Ramos (cell line): ENCODE results near the gene ACTR10.

Experiments used
- in situ Hi-C: fragments of 300-500 bp; cut with MboI; formaldehyde crosslinking; loops from one replicate; pipeline ENCODE4 v1.14.3; 2022; ENCODE audit warnings: low sequenced_read_pairs; ENCODE audit not compliant: unreplicated experiment

The ACTR10 gene

DNA sequence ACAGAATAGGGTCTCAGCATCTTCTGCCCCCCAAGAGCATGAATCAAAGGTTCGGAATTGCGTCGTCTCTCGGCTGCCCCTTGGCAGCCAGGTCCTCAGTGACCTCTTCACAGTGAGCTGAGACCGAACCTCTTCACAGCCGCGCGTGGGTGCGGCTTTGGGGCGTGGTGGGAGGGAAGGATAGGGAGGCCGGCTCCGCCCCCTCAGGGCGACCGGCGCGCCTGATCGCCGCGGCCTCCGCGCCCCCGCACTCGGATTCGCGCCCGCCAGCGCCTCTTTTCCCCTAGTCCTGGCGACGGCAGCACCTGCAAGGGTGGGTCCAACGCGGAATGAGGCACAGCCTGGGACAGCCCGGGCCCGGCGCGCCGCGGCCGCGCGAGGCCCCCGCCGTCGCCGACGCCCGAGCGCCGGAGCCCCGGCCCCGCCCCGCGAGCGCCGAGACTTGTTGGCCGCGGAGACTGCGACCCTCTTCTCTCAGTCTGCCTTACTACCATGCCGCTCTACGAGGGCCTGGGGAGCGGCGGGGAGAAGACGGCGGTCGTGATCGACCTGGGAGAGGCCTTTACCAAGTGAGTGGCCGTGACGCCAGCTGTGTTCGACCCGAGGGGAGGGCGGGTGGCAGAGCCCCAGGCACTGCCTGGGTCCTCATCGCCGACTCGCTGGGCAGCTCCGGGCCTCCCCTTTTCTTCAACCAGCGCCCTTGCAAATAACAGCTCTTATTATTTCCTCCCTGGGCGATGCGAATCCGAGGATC is at the start of gene ACTR10:
ACTR10 (plus strand) TSS at position 424 of the 754 bp plus-strand sequence; CDS start at position 493, 69 bp downstream.
- in situ Hi-C loops: no loop called here

DNA sequence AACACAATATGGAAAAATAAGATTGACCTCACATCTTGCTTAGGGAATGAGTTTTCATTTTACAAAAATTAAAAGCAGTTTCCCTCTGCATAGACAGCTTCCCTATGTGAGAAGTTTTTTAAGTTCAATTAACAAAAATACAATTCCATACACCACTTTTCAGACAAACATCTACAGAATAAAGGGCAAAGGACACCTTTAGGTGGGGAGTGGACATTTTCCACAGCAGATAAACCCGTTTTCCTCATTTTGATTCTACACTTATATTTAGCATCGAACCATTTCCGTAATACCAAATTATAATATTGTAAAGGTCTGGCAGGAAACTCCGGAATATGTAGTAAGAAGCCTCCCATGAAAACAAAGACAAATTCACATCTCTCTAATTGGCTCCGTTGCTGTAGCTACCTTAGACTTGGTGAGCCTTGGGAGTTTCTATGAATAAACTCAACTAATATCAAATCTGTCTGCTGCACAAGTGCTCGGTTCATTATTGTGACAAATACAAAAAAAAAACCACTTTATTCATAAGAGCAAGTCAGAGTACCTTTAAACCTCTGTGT is 49.6 kb upstream of the ACTR10 start:
- in situ Hi-C loops: no loop called here

DNA sequence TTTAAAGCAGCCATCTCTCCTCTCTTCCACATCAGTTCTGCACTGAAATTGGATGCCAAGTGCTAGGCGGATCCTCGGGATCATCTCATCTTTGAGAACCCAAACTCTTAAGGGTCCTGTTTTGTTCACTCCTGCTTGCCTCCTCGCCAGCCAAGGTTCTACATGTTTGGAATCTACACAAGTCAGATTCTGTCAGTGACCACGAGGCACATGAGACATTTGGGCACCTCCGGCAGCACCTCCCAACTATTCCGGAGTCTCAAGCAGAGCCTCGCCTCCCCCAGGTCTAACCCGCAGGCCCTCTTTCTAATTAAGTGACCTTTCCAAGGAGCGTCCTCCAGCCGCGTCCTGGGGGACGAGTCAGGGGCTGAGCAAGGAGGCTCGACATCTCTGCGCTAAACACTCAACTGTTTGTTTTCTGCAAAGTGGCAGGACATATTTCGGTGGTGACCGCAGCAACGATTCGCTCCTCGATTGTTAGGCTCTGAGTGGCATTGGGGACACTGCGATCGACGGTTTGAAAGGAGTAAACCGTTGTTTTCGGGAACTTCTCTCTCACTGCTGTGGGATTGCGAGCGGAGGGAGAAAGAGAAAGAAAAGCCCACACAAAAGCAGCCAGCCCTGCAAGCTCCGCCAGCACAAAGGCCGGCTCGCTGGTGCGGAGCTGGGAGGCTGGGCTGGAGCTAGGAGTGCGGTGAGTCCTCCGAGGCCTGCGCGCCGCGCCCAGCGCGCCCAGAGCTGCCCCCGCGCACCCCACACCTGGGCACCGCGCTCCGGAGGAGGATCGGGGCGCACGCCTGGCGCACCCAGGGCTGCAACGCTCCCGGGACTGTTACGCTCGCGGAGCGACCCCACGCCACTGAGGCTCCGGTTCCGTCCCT is 48.6 kb upstream of the ACTR10 start:
- in situ Hi-C loops: no loop called here

DNA sequence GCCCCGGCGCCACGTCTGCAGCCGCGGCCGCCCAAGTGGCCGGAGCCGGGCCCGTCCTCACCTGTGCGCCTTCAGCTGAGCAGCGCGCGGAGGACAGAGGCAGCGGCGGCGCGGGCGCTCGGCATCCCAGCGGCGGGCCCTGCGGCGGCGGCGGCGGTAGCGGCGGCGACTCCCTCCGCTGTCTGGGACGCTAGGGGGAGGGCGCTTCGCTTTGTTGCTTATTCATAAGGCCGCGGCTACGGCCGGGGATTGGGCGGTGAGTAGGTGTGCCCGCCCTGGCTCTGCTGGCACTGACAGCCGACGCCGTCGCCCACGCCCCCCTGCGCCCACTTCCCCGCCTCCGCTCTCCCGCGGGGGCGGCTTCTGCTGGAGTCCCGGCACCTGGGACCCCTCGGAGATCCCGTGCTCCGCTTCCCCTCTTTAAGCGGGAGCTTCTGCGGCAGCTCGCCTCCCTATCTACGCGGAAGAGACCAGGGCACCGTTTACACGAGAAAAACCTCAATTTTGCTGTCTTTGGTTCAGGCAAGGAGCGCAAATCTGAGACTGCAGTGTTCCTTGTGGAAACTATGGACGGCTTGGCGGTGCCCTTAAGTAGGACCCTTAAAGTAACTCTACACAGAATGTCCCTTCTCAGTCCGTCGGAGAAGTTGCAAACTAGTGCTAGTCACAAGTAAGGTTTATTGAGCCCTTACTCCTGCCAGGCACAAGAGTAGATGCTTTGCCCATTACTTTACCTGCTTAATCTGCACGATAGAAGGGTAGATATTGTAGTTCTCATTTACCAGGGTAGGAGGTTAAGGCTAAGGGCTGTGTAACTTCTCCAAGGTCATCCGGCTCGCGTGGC is 47.7 kb upstream of the ACTR10 start, which contains the start of gene ARMH4:
ARMH4 (minus strand) TSS at position 200 of the 844 bp plus-strand sequence. CDS start 12,855 bp downstream, outside the sequence.
- in situ Hi-C loops: no loop called here

DNA sequence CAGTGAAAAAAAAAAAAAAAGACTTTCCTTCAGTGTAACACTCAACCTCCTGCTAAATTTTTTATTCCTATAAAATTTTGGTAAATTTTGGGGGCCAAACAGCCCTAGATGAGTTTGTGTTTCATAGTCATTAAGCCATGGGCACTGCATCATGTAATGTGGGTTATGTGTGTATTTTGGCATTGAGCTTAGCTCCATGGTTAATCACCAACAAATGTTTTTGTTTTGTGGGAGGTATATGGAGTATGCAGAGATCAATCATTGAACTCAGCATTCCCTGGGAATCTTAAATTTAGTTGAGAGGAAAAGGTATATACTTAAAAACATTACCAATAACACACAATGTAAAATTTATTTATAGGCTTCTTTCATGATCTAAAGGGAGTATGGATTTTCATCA is 39.4 kb upstream of the ACTR10 start:
- in situ Hi-C loops: no loop called here

DNA sequence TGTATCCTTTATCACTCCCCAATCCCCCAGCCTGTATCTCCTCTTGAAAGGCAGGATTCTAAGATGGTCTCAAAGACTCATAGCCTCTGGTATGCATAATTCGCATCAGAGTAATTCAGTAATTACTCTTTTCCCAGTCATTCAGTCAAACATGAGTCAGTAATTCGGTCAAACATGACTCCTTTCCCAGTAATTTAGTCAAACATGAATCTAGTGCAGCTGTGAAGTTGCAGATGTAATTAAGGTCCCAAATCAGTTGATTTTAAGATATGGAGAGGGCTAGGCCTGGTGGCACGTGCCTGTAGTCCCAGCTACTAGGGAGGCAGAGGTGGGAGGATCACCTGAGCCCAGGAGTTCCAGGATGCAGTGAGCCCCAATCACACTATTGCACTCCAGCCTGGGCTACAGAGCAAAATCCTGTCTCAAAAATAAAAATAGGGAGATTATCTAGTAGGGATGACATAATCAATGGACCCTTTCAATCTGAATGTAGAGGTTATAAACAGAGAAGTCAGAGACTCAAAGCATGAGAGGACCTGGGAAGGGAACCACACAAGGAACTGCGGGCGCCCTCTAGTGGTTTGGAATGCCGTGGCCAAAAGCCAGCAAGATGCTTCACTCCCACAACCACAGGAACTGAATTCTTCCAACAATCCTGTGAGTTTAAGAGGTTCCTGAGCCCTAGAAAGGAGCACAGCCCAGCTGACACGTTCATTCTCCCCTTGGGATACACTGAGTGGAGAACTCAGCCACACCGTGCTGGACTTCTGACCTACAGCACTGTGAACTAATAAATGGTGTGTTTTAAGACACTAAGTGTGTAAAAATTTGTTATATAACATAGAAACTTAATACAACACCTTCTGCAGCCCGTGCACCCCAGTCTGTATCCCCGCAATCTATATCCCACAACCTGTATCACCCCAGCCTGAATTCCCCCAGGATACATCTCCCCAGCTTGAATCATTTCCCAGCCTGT is 33.7 kb upstream of the ACTR10 start:
- in situ Hi-C loops: no loop called here

DNA sequence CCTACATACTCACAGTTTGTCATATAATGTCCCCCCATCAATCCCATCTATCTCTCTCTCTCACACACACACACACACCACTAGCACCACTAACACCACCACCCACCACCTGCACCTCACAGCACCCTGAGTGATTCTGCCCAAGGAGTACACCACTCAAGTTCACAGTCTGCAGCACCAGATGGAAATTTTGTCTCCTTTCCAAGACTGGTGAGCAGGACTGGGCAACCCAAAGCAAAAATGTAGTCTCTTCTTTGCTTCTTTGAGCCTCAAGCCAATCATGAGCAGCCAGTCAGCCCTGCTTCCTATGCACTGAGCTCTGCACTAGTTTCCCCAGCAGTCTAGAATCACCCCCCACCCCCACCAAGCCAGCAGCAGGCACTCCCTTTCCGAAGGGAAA is 32.9 kb upstream of the ACTR10 start:
- in situ Hi-C loops: no loop called here

DNA sequence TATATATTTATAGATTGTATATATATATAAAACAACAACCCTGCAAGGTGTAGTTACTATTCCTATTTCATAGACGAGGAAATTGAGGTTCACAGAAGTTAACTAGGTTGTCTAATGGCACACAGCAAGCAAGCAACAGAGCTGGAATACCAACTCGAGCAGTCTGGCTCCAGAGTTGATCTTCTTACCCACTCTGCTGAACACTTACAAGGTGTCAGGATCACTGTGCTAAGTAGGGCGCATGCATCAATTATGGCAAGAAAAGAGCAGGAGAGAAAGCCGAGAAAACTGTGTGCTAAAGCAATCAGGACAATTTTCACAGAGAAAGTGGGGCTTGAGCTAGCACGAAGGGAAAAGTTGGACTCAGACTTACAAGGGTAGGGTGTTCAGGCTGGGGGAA is 32.1 kb upstream of the ACTR10 start:
- in situ Hi-C loops: no loop called here

DNA sequence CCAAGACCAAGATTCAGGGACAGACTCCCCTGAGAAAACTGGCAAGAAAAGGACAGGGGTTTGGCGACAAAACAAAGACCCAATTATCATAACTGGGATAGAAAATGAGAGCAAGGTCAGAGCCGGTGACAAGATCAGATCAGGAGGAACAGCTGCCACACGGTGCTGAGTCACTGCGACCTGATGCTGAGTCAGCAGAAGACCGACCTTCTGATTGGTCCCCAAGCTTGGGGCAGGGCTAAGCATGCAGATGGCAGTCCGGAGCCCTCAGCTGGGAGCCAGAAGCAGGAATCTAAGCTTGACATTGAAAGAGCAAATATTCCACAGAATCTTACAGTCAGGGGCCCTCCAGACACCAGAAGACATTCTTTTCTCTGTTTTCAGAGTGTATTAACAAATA is 28.9 kb upstream of the ACTR10 start:
- in situ Hi-C loops: no loop called here

DNA sequence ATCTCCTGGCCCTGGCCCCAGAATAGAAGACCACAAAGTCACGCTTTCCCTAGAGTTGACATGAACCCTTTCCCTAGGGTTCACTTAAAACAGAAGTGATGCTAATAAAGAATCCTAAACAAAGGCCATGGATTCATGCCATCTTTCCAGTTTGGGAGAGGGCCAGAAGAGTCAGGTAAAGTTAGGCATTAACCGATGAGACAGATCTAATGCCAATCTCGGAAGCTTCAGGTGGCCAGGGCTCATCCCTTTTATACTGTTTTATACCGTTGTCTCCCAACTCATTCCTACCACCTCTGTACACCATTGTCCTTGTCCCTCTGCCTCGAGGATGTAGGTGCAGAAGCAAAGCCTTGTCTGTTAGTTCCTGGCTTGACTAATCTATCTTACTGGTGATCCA is 22.8 kb upstream of the ACTR10 start:
- in situ Hi-C loops: no loop called here

DNA sequence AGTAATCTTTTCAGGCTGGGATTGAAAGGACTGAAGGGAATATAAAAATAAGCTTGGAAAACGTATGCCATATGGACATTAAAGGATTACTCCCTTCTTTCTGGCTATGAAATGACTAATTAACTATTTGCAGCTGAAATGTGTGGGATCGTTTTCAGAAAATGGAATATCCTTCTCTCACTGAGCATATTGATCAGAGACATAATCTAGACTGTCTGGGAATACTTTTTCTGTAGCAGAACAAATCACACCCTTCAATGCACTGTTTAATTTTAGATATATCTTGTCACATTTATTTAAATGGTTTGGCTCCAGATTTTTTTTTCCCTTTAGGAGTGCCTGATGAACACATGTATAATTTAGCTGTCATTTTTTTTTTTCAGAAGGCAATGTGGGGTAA is 10.8 kb upstream of the ACTR10 start:
- in situ Hi-C loops: no loop called here

DNA sequence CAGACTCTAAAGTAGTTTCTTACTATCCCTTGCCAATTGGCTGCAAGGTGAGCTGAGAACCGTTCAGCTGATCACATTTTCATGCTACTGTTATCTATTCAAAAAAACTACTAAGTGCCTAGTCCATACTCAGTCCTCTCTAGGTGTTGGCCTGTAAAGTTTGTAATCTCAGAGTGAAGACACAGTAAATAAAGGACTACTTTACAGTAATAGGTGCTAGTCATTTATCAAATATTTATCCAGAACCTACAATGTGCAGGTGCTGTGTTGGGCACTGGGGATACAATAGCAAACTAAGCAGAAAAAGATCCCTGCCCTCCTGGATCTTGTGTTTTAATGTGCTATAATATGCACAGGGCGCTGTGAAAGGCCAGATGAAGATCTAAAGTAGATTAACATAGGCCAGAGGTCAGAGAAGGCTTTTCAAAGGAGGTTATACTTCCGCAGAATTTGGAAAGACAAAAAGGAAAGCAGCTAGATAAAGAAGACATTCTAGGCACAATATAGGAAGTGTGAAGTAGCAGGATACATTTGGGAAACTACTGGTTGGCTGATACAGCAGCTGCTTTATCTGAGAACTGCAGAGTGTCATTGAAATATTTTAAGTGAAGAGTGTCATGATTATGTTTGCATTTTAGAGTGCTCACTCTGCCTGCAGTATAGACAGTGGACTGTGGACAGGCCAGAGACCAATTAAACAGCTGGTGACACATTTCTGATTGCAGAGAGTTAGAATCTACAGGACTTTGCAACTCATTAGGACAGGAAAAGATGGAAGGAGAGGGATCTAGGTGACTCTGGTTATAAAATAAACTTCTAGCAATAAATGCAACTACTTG is 8.0 kb upstream of the ACTR10 start:
- in situ Hi-C loops: no loop called here

DNA sequence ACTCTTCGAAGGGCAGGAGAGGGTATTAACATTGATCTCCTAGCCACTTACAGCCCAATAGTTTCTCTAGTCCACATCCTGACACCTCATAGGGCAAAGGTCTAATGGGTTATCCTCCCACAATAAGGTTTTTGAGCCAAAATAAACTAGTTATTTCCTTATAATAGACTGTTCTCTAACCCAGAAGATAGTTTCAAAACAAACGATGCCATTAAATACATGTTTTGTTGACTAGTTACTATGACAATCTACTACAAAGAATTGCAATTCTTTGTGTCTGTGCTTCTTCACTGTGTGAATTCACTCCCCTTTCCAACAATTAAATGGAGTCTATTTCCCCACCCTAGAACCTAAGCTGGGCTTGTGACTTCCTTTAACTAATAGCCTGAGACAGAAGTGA is 6.4 kb upstream of the ACTR10 start:
- in situ Hi-C loops: no loop called here

DNA sequence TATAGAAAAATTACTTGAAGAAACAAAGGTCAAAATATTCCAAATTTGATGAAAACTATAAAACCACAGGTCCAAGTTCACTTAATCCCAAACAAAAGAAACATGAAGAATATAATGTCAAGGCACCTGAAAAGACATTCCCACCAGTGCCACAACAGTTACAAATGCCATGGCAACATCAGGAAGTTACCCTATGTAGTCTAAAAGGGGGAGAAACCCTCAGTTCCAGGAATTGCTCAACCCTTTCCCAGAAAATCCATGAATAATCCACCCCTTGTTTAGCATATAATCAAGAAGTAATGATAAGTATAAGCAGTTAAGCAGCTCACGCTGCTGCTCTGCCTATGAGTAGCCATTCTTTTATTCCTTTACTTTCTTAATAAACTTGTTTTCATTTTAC is 3.8 kb upstream of the ACTR10 start:
- in situ Hi-C loops: no loop called here

DNA sequence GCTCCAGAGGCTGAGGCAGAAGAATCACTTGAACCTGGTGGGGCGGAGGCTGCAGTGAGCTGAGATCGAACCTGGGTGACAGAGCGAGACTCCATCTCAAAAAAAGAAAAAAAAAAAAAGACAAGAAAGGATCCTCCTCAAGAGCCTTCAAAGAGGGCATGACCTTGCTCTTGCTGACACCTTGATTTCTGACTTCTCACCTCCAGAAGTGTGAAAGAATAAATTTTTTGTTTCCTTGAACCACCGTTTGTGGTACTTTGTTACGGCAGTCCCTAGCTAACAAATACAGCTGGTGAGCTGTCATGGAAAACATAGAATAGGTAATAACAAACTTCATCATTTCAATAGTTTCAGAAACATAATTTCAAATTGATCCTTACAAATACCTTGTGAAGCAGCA is 1.9 kb upstream of the ACTR10 start:
- in situ Hi-C loops: no loop called here

DNA sequence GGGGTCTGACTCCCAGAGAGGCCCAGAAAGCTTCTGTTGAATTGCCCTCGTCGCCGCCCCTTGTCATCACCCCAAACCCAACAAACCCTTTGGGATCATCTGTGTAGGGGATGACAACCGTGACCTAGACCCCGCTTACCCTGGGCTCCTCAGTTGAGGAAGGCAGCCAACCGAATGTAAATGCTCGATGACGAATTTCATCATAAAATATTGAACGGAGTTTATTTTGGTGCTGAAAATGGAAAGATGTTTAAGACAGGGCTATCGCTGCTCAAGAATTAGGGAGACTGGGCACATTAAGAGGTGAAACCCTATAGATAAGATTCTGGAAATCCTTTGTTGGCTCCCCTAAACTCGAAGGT is 512 bp downstream of the ACTR10 start:
- in situ Hi-C loops: no loop called here

DNA sequence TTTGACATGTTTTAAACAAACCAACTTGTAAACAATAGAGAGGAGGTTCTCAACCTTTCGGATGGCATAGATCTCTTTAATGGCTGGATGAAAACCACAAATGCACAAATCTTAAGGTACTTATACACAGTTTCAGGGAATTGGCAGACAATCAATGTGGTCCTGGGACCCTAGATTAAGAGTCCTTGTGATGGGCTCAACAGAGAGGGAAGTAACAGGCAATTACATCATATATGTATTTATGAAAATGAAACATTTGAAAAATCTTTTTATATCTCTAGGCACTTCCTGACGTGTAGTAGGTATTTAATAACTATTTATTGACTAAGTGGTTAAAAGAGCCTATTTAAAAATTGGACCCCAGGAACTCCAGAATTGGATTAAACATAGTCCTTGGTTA is 897 bp downstream of the ACTR10 start:
- in situ Hi-C loops: no loop called here

DNA sequence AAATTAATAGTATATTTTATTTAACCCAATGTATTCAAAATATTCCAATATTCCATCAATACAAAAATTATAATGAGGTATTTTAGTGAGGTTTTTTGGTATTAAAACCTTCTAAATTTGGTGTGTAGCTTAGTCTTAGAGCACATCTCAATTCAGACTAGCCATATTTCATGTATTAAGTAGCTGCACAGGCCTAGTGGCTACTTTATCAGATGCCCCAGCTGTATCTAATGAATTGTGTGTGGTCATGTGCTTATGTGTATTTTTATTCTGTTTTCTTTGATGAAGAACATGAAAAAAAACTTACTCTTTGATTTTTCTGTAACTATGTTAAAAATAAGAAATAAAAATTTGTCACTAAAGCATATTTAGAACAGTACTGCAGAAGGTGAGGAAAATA is 13.2 kb downstream of the ACTR10 start:
- in situ Hi-C loops: no loop called here
